Stimulated activated CD8-positive, alpha-beta memory T cell treated with anti-CD3 and anti-CD28 coated beads, Interleukin-12 subunit alpha, Interleukin-12 subunit beta, amount 100 ng/mL, for 4 hours (primary cell): Measurements from ENCODE around the gene PEX10.
"Not testable (repeated sequence)": the region's sequence is repeated elsewhere in the genome, so short reads cannot be mapped to it uniquely, and the experiment has no call there.

Experiments used
- DNase-seq: peaks from one replicate; pipeline ENCODE4 v3.0.0-alpha.2; 2020; ENCODE audit warnings: low read depth

Gene PEX10

DNA sequence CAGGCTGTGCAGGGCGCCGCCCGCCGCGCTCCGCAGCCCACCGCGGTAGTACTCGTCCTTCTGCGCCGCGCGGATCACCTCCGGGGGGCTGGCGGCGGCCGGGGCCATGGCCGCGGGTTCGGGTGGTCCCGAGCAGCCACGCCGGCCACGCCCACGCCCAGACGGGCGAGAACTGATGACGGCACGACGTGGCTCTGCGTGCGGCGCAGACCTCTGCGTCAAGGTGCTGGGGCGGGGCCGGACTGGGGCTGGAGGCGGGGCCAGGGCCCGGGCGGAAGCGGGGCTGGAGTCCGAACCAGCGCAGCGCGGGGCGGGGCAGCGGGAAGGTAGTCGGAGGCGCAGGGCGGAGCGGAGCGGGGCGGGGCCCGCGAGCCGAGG, at the start of gene PEX10:
Gene PEX10, minus strand, starts transcription at position 170 of the 378 bp plus-strand sequence. Its CDS starts 62 bp downstream, at position 108.
- DNase-seq: peak; percentile 100

DNA sequence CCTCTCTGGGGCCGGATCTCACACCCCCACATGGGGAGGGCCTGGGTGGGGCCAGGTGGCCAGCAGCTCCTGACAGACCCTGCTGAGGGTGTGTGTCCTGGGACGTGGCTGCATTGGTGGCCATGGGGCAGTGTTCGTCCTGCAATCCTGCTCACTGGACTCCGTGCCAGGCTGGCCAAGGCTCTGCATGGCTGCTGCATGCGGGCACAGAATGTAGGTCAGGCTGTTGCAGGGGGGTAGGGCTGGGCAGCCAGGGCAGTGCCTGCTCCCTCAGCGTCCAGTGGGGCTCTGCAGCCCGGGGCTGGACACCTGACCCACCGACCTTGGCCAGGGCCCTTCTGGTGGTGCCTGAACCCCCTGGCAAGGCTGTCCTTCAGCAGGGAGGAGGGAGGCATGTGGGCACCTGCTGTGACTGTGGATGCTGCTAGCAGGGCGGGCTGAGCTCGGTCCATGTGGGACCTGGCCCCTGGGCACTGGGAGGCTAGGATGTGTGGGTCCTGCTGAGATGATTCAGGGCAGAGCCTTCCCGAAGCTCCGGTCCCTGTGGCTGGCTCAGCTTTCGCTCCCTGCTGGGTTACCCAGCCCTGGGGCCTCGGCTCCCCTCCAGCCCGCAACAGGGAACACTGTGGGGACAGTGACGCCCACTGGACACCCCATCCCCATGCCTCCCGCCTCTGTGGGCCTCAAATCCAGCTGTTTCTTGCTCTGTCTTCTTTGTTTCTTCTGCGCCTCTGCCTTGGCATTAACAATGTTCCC, 48.8 kb upstream of the PEX10 start:
- no peak for DNase-seq

DNA sequence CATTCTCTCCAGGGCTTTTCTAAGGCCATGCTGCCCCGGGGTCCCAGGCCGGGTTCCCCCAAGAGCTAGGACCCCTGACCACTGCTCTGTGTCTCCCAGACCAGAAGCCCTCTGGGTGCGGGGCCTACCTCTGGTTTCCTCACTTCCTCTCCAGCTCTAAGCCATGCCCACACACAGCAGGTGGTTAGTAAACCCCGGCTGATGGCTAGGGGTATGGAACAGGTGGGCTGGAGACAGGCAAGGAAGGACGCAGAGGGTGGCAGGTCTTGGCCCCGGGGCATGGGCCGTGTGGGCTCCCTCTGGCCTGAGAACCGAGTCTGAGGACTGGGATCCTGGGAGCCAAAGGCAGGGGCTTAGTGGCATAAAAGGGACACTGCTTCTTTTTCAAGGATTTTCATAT, 47.8 kb upstream of the PEX10 start:
- DNase-seq: no peak

DNA sequence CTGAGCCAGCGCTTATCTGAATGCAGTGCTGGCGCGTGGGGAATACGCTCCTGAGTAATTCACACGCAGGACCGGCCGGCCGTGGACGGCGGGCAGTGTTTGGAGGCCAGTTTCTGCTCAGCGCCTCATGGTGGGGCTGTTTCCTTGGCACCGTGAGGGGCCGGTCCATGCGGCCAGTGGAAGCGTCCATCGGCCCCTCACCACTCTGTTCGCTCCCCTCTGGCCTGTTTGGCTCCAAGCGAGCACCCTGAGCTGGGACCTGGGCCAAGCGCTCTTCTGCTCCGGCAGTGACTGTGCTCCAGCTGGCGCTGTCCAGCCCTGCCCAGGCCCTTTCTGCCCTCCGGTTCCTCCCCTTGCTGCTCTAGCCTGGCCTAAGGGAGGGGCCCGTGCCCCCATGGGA, 47.4 kb upstream of the PEX10 start:
- DNase-seq: no peak

DNA sequence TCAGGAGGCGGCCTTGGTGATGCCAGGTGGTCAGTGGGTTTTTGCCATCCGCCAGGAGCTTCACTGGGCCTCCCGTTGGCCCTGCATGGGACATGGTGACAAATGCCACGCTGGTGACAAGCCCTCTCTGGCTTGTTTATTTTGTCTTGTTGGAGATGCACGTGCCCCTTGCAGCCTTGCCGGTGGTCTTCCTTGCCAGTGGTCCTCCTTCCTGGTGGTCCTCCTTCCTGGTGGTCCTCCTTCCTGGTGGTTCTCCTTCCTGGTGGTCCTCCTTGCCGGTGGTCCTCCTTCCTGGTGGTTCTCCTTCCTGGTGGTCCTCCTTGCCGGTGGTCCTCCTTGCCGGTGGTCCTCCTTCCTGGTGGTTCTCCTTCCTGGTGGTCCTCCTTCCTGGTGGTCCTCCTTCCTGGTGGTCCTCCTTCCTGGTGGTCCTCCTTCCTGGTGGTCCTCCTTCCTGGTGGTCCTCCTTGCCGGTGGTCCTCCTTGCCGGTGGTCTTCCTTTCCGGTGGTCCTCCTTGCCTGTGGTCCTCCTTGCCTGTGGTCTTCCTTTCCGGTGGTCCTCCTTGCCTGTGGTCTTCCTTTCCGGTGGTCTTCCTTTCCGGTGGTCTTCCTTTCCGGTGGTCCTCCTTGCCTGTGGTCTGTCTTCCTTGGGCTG, 46.9 kb upstream of the PEX10 start:
- not testable (repeated sequence) for DNase-seq

DNA sequence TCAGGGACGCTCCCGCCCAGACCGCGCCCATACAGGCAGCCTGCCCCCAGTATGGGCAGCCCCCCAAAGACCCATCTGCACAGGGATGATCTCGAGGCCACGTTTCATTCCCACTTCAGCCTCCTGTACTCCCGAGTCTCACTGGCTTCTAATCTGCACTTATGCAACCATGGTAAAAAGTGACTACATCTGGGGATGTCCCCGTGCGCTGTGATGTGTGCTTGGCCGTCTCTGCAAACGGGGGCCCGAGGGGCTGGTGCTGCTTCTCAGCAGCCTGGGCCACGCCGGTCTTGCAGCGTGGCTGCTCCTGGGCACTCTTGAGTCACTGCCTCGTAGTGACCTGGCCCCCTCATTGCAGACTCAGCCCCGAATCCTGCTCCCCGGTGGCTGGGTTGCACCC, 46.3 kb upstream of the PEX10 start:
- DNase-seq: no peak

DNA sequence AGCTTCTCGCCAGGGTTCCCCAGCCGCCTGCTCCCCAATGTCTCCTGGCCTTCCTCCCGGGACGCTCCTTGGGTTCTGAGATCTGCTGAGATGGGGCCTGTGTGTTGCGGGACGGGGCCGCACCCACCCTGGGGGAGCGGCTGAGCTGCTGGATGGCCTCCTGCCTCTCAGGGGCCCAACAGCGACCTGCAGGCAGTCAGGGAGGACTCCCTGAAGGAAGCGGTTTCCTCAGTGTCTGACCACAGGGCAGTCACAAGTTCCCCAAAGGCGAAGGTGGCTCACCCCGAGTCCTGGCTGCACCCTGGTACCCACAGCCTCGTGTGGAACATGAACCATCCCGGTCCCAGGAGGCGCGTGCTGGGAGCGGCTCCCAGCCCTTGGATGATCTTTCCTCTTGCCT, 45.1 kb upstream of the PEX10 start:
- no peak for DNase-seq

DNA sequence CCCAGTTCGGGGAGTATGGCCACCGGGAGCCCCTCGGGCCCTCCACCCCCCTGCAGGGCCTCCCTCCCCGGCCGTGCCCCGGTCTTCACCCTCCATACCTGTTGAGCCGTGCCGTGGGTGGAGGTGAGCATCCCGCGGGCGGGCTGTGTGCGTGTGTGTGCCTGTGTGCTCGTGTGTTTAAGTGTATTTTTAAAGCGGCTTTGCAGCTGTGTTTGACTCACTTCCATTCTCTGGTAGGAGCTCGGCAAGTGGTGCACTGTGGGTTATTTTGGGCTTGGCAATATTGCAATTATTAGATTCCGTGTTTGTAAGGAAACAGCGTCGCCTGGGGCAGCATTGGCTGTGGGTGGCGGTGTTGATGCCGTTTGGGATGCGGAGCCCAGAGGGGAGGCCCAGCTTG, 43.4 kb upstream of the PEX10 start:
- no peak for DNase-seq

DNA sequence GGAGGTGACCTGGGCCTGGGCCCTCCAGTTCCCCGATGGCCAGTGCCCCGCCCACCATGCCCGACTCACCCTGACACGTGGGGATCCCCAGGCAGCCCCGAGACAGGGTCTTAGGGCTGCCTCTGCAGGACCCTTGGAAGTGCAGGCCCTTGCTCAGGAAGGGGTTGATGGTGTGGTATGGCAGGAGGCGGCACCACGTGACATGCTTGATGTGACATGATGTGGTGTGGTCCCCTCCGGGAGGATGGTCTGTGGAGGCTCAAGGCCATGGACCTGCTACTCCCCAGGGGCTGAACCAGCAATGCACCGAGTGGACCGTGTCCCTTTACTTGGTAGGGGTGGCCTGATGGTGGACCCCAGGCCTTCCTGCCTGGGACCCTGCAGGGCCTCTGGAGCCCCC, 41.9 kb upstream of the PEX10 start:
- DNase-seq: no peak

DNA sequence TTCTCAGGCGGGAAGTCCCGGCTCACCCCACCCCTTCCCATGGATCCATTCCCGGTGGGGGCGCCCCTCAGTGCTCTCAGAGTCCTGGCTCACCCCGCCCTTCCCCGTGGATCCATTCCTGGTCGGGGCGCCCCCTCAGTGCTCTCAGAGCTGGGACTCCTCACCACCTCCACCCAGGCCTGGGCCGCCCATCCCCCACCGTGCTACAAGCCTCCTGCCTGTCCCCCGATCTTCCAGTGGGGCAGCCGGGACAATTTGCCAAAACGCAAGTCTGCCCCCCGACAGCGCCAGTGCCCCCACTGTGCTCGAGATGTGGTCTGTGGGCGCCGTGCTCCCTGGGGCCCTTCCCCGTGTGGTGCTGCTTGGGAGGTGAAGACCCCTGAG, 40.6 kb upstream of the PEX10 start:
- DNase-seq: no peak

DNA sequence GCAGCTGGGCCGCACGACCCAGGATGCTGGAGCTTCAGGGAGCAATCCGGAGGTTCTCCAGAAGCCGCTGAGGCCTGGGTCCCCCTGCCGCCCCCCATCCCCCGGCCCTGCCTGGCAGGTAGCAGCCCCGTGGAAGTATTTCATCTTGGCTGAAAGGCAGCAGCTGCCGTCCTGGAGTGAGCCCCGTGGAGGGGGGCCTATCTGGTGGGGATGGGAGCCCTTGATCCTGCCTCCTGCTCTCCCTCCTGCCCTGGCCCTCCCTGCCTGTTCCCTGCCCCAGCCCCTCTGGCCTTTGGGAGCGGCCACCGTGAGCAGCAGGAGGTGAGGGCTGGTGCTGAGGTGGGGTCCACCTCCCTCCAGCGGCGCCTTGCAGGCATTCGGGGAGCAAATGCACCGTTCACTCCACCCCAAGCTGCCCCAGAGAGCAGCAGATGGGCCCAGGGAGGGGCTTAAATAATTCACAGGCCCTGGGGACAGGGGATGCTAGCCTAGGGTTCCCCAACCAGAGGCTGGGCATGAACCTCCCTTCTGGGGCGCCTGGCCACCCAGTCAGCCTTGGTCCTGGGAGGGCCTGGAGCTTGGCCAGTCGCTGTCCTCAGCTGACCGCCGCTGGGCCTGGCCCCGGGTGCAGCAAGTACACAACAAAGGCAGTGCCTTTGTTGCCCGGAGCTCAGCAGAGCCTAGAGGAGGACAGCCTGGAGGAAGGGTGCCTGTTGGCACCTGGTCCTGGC, 40.0 kb upstream of the PEX10 start:
- no peak for DNase-seq

DNA sequence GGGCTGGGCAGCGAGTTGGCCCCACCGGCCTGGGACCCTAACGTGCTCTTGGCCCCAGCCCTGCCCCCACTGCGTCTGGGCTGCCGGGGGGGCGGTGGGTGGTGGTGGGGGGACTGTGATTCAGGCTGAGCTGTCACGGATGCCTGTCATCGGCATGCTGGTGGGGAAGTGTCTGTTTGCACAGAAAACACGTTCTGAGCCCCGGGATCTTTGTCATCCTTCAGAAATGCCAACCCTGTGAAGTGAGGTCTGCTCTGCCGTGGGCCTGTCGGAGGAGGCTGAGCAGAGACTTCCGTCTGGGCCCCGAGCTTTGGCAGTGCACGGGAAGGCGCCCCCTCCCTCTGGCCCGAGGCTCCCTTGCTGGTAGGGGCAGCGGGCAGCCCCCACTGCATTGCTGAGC, 39.4 kb upstream of the PEX10 start:
- no peak for DNase-seq

DNA sequence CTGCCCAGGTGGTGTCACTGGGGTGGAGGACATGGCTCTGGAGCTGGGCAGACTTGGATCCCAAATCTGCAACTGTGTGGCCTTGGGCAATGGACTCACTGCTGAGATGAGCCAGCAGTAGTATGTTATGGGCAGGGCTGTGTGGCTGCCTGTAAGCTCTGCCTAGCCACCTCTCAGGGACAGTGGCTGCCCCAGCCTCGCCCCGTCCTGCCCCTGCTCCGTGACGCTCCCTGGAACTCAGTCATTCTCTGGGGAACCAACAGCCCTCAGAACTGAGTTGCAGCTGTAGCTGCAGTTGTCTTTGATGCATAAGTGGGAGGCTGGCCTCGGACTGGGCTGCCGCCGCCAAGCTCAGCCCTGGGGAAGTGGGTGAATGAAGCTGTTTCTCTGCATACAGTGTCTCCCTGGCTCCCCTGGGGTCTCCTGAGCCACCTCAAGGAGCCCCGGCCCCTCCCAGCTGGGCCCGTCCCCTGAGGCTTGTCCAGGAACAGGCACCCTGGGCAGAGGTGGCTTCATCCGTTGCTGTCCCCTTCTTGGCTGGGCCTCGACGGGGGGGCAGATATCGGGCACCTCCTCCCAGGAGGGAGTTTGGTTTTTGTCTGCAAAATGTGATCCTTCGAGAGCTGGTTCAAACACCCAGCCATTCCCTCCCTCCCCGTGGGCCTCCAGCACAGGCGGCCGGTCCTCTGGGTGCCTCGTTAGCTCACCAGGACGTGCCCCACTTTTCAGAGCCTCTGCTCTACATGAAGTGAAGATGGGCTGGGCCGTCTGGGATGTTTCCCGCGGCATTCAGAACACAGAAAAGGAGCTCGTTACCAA, 37.5 kb upstream of the PEX10 start:
- DNase-seq: no peak

DNA sequence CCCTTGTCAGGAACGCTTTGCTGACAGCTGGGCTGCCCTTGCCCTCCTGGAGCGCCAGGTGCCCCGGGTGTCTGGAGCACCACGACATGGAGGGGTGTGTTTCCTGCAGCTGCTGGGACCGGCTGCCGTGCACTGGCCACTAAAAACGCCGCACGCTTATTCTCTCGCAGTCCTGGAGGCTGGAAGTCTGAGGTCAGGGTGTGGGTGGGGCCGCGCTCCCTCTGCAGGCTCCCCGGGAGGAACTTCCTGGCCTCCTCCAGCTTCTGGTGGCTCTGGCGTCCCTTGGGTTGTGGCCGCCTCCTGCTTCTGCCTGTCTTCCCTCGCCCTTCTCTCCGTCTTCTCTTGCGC, 35.7 kb upstream of the PEX10 start:
- no peak for DNase-seq

DNA sequence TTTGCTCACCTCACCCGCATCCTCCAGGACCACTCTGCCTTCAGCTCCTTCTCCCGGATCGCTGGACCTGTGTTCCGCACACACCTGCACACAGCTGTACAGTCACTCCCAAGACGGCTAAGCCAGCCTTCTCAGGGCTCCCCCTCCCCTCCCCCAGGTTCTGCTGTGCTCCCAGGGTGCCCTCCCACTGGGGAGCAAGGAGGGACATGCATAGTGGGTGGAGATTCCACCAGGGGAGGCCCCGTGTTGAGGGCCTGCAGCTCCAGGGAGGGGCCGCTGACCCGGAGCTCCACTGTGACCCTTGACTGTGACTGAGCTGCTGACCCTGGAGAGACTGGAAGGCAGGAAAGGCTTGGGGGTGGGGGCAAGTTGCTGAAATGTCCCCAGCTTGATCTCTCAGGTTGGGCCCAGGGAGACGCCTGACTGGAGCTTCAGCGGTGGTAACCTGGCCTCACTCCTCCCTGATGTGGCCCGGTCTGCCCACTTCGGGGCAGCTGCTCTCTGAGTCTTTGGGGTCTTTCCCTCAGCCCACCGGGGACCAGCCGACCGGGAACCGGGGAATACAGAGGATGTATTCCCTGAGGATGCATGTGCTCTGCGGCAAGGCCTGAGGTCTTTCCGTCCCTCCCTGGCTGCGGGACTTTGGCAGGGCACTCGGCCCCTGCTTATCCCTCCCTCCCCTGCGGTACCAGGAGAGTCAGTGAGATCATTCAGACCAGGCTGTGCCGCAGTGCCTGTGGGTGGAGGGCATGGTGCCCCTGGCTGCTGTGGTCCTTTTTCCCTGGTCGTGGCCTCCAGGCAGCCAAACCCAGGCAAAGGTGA, 35.1 kb upstream of the PEX10 start:
- DNase-seq: no peak

DNA sequence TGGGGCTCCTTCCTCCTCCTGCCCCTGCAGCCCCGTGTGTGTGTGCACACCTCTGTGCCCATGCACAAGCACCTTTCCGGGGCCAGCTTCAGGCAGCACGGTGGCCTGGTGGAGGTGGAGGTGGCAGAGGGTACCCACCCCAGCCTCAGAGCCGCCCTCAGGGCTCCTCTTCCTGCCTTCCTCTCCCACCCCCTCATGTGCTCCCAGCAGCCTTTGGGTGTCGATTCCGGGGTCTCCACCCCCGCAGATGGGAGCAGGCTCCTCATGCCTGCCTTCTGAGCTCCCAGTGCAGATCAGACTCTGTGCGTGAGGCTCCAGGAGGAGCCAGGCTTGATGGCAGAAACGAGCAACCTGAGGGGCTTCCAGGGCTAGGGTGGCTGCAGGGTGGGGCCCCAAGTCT, 34.5 kb upstream of the PEX10 start:
- no peak for DNase-seq

DNA sequence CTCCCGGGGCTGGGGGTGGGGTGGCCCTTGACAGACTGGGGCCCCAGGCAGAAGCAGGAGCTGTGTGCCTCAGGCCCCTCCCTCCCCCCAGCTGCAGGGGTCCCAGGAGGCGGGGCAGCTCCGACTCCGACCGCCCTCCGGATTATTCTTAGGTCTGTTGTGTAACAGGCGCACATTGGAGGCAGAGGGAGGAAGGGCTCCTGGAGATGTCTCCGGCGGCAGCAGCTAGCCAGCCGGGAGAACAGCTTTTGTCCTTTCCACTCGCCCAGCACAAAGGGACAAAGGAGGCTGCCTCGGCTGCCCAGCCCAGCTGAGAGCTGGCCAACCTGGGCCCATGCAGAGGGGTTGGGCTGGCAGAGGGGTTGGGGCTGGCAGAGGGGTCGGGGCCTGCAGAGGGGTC, 34.0 kb upstream of the PEX10 start:
- DNase-seq: no peak

DNA sequence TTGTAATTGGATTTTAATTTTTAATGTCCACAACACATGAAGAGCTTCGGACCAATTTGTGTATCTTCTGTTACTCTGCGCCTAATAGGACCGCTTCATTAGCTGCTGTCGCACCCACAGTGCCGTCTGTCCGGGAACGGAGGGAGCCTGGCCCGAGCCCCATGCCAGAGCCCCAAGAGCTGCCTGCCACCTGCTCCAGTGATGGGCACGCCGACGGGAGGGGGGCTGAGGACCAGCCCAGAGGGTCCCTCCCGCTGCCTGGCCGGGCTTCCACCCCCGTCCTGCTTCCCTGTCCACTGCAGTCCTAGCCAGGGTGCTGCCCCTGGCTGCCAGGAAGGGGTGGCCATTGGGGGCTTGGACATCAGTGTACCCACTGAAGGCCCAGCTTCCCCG, 33.5 kb upstream of the PEX10 start:
- DNase-seq: no peak

DNA sequence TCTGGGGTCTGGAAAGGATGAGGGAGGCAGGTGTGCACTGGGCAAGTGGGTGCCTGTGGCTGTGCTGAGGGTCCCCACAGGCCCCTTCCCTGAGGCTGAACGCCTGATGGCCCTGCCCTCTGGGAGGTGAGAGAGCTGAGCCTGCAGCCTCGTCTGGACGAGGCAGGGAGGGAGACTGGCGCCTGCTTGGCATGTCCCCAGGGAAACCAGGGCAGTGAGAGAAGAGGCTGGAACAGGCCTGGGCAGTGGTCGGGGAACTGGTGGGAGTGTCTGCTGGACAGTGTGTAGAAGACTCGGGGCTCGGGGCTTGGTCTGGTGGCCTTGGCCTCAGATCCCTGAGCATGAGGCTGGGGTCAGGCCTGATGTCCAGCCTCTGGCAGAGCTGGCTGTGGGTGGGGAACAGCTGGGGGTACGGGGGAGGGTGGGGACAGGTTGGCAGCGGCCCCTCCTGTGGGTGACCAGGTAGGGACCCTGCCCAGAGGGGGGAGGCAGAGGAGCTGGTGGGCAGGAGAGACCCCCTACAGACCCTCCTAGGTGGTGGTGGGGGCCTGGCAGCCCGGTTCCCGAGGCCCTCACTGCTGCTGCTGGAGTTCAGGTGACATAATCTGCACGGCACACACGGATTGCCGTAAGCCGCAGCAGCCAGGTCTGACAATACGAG, 32.9 kb upstream of the PEX10 start:
- DNase-seq: no peak

DNA sequence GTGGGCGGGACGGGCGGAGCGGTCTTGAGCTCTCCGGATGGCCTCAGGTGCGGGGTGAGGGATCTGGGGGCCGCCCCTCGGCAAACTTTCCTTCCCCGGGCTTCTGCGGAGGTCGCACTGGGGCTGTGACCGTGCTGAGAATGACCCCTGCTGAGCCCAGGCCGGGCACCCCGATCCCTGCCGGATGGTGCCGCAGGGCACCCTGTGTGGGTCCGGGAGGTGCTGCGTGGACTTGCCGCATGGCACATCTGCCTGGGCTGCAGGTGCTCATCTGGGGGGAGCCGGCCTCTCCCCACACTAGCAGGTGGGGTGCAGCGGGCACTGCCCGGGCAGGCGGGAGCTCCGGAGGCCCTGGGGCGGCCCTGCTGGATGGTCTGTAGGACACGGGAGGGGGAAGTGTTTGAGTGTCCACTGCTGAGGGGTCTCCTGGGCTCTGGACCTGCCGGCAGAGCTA, 31.8 kb upstream of the PEX10 start:
- DNase-seq: no peak
